GM23338 (cell line): ENCODE results near the gene MPEG1. TPM values are rescaled to one million over a fixed set of nuclear protein-coding genes. Genes with fewer than 3 reads are reported as not detected.

Experiments
- ATAC-seq: fragments of 200-7000 bp; cut with Tn5 transposase; 3 replicates; pipeline ENCODE4 v1.9.1; 2020
- DNase-seq: peaks from one replicate; pipeline ENCODE4 v3.0.0-alpha.2; 2015; ENCODE audit warnings: low spot score
- H2AFZ ChIP-seq: fragments of 200-600 bp; sonication (generic); 2 replicates; pipeline ENCODE4 v1.8.0; 2016; ENCODE audit warnings: antibody characterized with exemption, mild to moderate bottlenecking, moderate library complexity
- H3F3A ChIP-seq: fragments of 200-600 bp; sonication (generic); replicated peaks from 2 replicates; pipeline ENCODE4 v1.8.0; 2017; ENCODE audit warnings: antibody characterized with exemption, mixed run types, low read depth
- H3K27ac ChIP-seq: fragments of 200-600 bp; sonication (generic); 2 replicates; pipeline ENCODE4 v1.6.1; 2016; ENCODE audit warnings: low read depth
- H3K27me3 ChIP-seq: fragments of 200-600 bp; sonication (generic); 2 replicates; pipeline ENCODE4 v1.8.0; 2016; ENCODE audit warnings: mild to moderate bottlenecking, mixed run types, moderate library complexity; ENCODE audit not compliant: insufficient read depth
- H3K36me3 ChIP-seq: fragments of 200-600 bp; sonication (generic); 2 replicates; pipeline ENCODE4 v1.8.0; 2016; ENCODE audit warnings: mild to moderate bottlenecking; ENCODE audit not compliant: insufficient read depth
- H3K4me1 ChIP-seq: fragments of 200-600 bp; sonication (generic); 2 replicates; pipeline ENCODE4 v1.8.0; 2016; ENCODE audit warnings: mild to moderate bottlenecking, moderate library complexity; ENCODE audit not compliant: insufficient read depth
- H3K4me2 ChIP-seq: fragments of 200-600 bp; sonication (generic); 2 replicates; pipeline ENCODE4 v1.7.1; 2017; ENCODE audit warnings: mixed run types
- H3K4me3 ChIP-seq: fragments of 200-600 bp; sonication (generic); 2 replicates; pipeline ENCODE4 v1.6.1; 2016; ENCODE audit warnings: mixed run types
- H3K79me2 ChIP-seq: fragments of 200-600 bp; sonication (generic); replicated peaks from 2 replicates; pipeline ENCODE4 v1.8.0; 2017; ENCODE audit warnings: mild to moderate bottlenecking; ENCODE audit not compliant: insufficient read depth
- H3K9me2 ChIP-seq: fragments of 200-600 bp; sonication (generic); 2 replicates; pipeline ENCODE4 v1.8.0; 2017; ENCODE audit not compliant: insufficient read depth
- H4K20me1 ChIP-seq: fragments of 200-600 bp; sonication (generic); replicated peaks from 2 replicates; pipeline ENCODE4 v1.8.0; 2017; ENCODE audit warnings: mild to moderate bottlenecking; ENCODE audit not compliant: insufficient read depth
- H3K27ac Mint-ChIP-seq: 2 replicates; pipeline ENCODE4 v1.8.0; 2020; ENCODE audit warnings: inconsistent platforms, mild to moderate bottlenecking, moderate library complexity, mixed read lengths
- H3K27me3 Mint-ChIP-seq: 3 replicates; pipeline ENCODE4 v1.8.0; 2022; ENCODE audit warnings: low read depth, mild to moderate bottlenecking, moderate library complexity, mixed read lengths, inconsistent platforms; ENCODE audit not compliant: insufficient read depth, poor library complexity
- H3K36me3 Mint-ChIP-seq: 3 replicates; pipeline ENCODE4 v1.8.0; 2021; ENCODE audit warnings: low read depth, mild to moderate bottlenecking, inconsistent platforms, moderate library complexity, mixed read lengths
- H3K4me1 Mint-ChIP-seq: 3 replicates; pipeline ENCODE4 v1.8.0; 2020; ENCODE audit warnings: mild to moderate bottlenecking, inconsistent platforms, mixed read lengths
- H3K4me3 Mint-ChIP-seq: 3 replicates; pipeline ENCODE4 v1.8.0; 2021; ENCODE audit warnings: moderate library complexity, mild to moderate bottlenecking, inconsistent platforms, mixed read lengths
- H3K9me3 Mint-ChIP-seq: 3 replicates; pipeline ENCODE4 v1.8.0; 2020; ENCODE audit warnings: moderate library complexity, mild to moderate bottlenecking, inconsistent platforms, mixed read lengths
- CREB1 ChIP-seq: fragments of 250-450 bp; sonication (Bioruptor Pico); IDR thresholded peaks from 2 replicates; pipeline ENCODE4 v1.5.0; 2020; ENCODE audit warnings: low read depth, mild to moderate bottlenecking, moderate library complexity
- ETS1 ChIP-seq: IDR thresholded peaks from 2 replicates; pipeline ENCODE4 v1.6.1; 2016; ENCODE audit warnings: antibody characterized with exemption
- REST ChIP-seq: IDR thresholded peaks from one replicate; pipeline ENCODE4 v1.6.1; 2018; ENCODE audit warnings: antibody characterized with exemption; ENCODE audit not compliant: unreplicated experiment
- STAT1 ChIP-seq: IDR thresholded peaks from one replicate; pipeline ENCODE4 v1.6.1; 2016; ENCODE audit warnings: antibody characterized with exemption; ENCODE audit not compliant: unreplicated experiment
- ZNF114 ChIP-seq: fragments of 250-450 bp; sonication (Bioruptor Pico); IDR thresholded peaks from 2 replicates; pipeline ENCODE4 v1.5.0; 2020; ENCODE audit warnings: mild to moderate bottlenecking, moderate library complexity
- polyA plus RNA-seq: library from polyadenylated mRNA; unstranded; fragments of >200 nt; fragmentation: Nextera tagmentation; extraction: Ambion mirVana; gene quantifications from 2 replicates; pipeline ENCODE4 v1.2.1, GENCODE V29; 2016
- total RNA-seq: library from RNA; depleted of rRNA; stranded (reverse); fragments of >200 nt; shearing (Covaris generic); gene quantifications from 2 replicates; pipeline ENCODE4 v1.2.3, GENCODE V29; 2014
- TF ChIP-seq, protein P1 (sequence below): fragments of 250-450 bp; sonication (Bioruptor Pico); IDR thresholded peaks from 2 replicates; pipeline ENCODE4 v1.5.0; 2020; ENCODE audit warnings: mild to moderate bottlenecking, moderate library complexity

Gene MPEG1
- total and polyA plus RNA-seq, 2 experiments from 2014 or later: not detected

- TF ChIP-seq, protein P1, sequence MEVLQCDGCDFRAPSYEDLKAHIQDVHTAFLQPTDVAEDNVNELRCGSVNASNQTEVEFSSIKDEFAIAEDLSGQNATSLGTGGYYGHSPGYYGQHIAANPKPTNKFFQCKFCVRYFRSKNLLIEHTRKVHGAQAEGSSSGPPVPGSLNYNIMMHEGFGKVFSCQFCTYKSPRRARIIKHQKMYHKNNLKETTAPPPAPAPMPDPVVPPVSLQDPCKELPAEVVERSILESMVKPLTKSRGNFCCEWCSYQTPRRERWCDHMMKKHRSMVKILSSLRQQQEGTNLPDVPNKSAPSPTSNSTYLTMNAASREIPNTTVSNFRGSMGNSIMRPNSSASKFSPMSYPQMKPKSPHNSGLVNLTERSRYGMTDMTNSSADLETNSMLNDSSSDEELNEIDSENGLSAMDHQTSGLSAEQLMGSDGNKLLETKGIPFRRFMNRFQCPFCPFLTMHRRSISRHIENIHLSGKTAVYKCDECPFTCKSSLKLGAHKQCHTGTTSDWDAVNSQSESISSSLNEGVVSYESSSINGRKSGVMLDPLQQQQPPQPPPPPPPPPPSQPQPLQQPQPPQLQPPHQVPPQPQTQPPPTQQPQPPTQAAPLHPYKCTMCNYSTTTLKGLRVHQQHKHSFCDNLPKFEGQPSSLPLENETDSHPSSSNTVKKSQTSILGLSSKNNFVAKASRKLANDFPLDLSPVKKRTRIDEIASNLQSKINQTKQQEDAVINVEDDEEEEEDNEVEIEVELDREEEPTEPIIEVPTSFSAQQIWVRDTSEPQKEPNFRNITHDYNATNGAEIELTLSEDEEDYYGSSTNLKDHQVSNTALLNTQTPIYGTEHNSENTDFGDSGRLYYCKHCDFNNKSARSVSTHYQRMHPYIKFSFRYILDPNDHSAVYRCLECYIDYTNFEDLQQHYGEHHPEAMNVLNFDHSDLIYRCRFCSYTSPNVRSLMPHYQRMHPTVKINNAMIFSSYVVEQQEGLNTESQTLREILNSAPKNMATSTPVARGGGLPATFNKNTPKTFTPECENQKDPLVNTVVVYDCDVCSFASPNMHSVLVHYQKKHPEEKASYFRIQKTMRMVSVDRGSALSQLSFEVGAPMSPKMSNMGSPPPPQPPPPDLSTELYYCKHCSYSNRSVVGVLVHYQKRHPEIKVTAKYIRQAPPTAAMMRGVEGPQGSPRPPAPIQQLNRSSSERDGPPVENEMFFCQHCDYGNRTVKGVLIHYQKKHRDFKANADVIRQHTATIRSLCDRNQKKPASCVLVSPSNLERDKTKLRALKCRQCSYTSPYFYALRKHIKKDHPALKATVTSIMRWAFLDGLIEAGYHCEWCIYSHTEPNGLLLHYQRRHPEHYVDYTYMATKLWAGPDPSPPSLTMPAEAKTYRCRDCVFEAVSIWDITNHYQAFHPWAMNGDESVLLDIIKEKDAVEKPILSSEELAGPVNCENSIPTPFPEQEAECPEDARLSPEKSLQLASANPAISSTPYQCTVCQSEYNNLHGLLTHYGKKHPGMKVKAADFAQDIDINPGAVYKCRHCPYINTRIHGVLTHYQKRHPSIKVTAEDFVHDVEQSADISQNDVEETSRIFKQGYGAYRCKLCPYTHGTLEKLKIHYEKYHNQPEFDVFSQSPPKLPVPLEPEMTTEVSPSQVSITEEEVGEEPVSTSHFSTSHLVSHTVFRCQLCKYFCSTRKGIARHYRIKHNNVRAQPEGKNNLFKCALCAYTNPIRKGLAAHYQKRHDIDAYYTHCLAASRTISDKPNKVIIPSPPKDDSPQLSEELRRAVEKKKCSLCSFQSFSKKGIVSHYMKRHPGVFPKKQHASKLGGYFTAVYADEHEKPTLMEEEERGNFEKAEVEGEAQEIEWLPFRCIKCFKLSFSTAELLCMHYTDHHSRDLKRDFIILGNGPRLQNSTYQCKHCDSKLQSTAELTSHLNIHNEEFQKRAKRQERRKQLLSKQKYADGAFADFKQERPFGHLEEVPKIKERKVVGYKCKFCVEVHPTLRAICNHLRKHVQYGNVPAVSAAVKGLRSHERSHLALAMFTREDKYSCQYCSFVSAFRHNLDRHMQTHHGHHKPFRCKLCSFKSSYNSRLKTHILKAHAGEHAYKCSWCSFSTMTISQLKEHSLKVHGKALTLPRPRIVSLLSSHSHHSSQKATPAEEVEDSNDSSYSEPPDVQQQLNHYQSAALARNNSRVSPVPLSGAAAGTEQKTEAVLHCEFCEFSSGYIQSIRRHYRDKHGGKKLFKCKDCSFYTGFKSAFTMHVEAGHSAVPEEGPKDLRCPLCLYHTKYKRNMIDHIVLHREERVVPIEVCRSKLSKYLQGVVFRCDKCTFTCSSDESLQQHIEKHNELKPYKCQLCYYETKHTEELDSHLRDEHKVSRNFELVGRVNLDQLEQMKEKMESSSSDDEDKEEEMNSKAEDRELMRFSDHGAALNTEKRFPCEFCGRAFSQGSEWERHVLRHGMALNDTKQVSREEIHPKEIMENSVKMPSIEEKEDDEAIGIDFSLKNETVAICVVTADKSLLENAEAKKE (CRISPR knock-in tag): no peak
Observed at GRCh38 chr11:59226396-59226795, 13.7 kb upstream of the MPEG1 start (continued).

- TF ChIP-seq STAT1: no peak
- TF ChIP-seq REST: no peak
- TF ChIP-seq ZNF114 (CRISPR knock-in tag): no peak
- TF ChIP-seq ETS1: no peak
- TF ChIP-seq CREB1 (CRISPR knock-in tag): no peak
- H3K4me3 Mint-ChIP-seq: no peak overlapping the region
- DNase-seq (no peak), ATAC-seq (no peak)
- H3K9me2 ChIP-seq: peaks cover 9% of the 10 kb centered on the region; the same call in 1 of the 2 replicates
- no peak overlapping the region for H3K27ac ChIP-seq
- H4K20me1 ChIP-seq: no peaks in the 10 kb centered on the region
- no peak overlapping the region for H3K27ac Mint-ChIP-seq
- H3K4me1 ChIP-seq: no peaks in the 10 kb centered on the region
- H3F3A ChIP-seq: no peaks in the 10 kb centered on the region
- H2AFZ ChIP-seq: no peak overlapping the region
- no peak overlapping the region for H3K4me3 ChIP-seq
- no peak overlapping the region for H3K4me2 ChIP-seq
- no peaks in the 10 kb centered on the region for H3K36me3 ChIP-seq
- no peaks in the 10 kb centered on the region for H3K79me2 ChIP-seq
- no peaks in the 10 kb centered on the region for H3K27me3 ChIP-seq
- no peaks in the 10 kb centered on the region for H3K9me3 Mint-ChIP-seq
- H3K27me3 Mint-ChIP-seq: peaks cover 3% of the 10 kb centered on the region
- H3K4me1 Mint-ChIP-seq: no peaks in the 10 kb centered on the region; the same call in 2 of the 3 replicates
- no peaks in the 10 kb centered on the region for H3K36me3 Mint-ChIP-seq
Observed at GRCh38 chr11:59225017-59225416, 12.3 kb upstream of the MPEG1 start.
